ENCODE data around the gene PTPRJ.

PTPRJ gene

GRCh38 chr11:47997063-47998053, 17.0 kb downstream of the PTPRJ start:
- no peak for DNase-seq (ENCODE audit: low read depth)

DNA sequence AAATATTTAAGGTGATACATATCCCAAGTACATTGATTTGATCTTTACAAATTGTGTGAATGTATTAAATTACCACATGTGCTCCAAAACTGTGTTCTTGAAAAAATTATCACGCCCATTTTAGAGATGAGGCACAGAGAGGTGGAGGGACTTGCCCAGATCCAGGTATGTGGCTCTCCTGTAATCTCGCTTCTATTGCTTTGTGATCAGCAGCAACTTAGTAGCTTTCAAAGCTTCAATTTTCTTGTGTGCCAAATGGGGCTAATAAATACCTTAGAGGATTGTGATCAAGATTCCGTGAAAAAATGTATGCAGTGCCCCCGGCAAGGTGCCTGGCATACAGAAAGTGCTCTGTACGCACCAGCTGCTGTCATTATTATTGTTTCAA, 18.0 kb downstream of the PTPRJ start:
- no peak for DNase-seq (ENCODE audit: low read depth)

DNA sequence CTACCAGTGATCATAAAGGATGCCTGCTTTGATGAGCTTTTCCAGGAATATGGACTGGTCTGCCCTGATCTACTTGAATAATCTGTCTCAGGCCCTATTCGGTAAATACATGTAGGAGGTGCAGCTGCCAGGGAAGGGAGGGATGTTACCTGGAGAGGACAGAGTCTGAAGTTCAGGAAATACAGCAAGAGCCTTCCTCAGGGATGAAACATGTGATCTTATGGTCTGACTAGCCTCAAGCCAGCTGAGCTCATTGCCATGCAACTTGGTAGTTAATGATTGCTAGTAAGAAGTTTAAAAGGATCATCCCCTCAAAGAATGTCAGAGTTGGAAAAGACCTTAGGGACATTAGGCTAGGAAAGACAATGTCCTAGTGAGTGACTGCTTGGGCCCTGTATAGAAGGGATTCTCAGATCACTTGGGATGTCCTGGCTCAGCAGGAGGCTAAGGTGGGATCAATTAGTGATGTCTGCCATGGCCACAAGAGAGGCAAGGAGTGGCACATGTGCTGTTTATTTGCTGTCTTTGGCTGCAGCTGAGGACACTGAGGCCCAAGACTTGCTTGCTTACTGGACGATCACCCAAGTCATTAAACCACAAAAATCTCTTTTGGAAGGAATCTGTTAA, 18.5 kb downstream of the PTPRJ start:
- no peak for DNase-seq (ENCODE audit: low read depth)

DNA sequence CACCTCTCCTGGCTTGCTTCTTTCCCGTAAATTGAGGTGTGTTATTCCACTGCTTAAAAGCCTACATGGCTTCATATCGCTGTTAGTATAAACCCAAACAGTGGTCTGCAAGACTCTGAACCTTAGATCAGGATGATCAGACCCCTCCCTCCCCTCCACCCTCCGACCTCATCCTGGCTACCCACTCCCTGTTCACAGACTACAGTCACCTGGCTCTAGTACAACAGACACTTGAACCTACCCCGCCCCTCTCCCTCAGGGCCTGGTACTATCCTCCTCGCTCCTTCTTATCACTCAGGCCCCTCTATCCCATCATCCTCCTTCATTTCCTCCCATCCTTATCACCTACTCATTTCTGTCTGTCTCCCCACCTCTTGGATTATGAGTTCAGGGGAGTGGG, 20.1 kb downstream of the PTPRJ start:
- DNase-seq (ENCODE audit: low read depth) = no peak

DNA sequence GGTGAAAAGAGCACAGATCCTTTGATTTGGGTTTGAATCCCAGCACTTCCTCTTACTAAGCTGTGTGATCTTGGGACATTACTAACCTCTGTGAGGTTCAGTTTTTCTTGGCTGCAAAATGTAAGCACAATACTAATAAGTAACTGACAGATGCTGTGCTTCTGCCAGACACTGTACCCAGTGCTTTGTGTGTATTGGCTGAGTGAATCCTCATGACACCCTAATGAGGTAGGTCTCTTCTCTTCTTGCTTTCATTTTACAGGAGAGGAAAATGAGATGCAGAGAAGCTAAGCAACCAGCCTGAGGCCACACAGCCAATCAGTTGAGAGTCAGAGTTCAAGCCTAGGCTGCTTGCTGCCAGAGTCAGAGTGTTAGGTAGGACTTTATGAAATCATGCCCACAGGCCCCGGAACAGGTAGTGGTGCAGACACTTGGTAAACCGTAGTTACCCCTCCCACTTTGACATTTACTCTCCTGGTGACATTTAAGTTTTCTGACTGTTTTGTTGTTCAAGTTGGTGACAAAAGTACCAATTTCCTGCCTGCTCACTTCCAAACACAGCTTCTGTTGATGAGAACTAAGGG, 21.2 kb downstream of the PTPRJ start:
- no peak for DNase-seq (ENCODE audit: low read depth)

DNA sequence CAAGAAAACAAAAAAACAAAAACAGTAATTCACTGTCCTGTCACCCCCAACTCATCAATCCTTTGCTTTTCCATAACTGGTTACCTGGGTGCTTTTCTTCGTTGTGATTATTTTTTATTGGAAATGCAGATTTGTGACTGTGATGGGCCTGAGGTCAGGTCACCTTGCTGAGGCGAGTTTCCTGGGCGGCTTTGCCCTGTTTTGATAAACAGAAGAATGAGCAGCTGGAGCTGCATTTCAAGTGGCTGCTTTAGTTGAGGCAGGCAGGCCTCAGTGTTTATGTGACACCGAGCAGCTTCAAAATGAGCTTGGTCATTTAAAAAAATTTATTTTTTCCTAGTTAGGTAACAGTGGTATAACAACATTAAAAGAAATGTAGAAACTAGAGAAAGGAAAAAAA, 22.2 kb downstream of the PTPRJ start:
- DNase-seq (ENCODE audit: low read depth) = no peak

GRCh38 chr11:48003926-48004325, 23.6 kb downstream of the PTPRJ start:
- DNase-seq (ENCODE audit: low read depth) = no peak

DNA sequence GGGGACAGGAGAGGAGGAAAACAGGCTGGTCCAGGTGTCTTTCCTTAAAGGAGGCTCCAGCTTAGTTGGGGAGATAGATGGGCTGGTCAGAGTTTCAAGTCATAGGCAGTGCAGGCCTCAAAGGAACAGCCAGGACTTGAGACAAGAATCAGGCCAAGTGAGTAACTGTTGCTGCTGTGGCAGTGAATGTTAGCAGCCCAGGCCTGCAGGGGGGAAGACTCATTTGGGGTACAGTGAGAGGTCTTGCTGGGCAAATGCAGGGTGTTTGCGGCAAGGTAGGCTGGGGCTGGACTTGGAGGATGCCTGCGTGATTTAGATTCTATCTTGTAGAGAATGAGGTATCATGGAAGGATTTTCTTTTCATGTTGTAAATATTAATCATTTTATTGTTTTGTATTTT, 24.1 kb downstream of the PTPRJ start:
- DNase-seq (ENCODE audit: low read depth) = no peak

DNA sequence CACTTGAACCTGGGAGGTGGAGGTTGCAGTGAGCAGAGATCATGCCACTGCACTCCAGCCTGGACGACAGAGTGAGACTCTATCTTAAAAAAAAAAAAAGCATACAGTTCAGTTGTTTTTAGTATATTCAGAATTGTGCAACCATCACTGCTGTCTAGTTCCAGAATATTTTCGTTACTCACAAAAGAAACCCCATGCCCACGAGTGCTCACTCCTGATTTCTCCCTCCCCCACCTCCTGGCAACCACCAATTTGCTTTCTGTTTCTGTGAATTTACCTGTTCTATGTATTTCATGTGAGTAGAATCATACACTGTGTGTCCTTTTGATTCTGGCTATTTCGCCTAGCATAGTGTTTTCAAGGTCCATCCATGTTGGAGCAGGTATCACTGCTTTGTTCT, 24.8 kb downstream of the PTPRJ start:
- DNase-seq (ENCODE audit: low read depth) = no peak

DNA sequence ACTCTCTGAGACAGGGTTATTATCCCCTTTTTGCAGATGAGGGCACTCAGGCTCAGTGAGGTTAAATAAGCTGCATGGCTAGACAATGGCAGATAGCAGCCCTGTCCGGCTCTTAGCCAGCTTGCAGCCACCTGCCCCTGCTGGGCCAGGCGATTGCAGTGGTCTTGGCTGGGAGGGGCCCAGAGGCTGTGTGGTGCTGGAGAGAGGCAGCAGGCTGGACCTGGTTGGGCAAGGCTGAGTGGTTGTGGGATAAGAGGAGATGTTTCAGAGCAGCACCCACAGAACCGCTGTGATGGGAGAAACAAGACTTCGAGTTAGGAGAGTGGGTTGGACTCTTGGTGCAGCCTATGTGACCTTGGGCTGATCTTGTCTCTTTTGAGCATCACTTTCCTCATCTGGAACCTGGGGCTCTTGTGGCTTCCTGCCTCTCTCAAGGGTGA, 25.5 kb downstream of the PTPRJ start:
- no peak for DNase-seq (ENCODE audit: low read depth)

GRCh38 chr11:48006301-48006992, 26.1 kb downstream of the PTPRJ start:
- peak; percentile 44 for DNase-seq (ENCODE audit: low read depth)

GRCh38 chr11:48007677-48008076, 27.3 kb downstream of the PTPRJ start:
- no peak for DNase-seq (ENCODE audit: low read depth)

DNA sequence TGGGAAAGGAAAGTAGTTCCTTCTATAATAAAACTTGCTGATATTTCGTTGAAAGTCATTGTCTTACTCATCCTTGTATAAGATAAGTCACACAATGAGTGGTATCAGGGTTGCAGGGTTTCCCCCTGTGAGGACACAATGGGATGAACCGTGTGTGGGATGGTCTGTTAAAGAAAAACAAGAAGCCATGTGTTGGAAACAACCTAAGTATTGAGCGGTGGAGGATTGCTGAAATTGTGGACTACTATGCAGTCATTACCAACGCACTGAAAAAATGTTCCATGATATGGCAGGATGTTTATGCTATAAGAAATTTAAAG, 28.6 kb downstream of the PTPRJ start:
- no peak for DNase-seq (ENCODE audit: low read depth)

GRCh38 chr11:48011102-48011797, 30.9 kb downstream of the PTPRJ start:
- no peak for DNase-seq (ENCODE audit: low read depth)

DNA sequence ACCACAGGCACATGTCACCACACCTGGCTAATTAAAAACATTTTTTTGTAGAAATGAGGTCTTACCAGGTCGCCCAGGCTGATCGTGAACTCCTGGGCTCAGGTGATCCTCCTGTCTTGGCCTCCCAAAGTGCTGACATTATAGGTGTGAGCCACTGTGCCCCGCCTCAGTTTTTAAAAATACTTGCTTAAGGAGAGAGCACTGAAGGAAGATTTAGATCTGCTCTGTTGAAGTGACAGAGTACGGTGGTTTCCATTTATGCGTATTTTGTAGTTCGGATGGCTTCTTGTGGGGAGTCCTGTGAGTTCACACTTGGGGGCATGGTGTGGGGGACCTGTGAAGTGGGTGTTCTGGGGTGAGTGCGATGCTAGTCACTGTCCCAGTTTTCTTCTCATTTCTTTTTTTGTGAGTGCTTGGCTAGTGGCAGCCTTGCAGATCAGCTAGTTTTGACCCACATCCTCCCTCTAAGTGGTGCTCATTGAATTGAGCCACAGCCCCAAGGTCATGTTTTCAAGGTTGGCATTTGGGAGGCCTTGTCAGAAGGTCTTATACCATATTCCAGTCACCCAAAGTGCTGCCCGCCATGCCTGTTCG, 31.5 kb downstream of the PTPRJ start:
- no peak for DNase-seq (ENCODE audit: low read depth)

GRCh38 chr11:48013269-48013901, 33.0 kb downstream of the PTPRJ start:
- no peak for DNase-seq (ENCODE audit: low read depth)

GRCh38 chr11:48014917-48015316, 34.6 kb downstream of the PTPRJ start:
- no peak for DNase-seq (ENCODE audit: low read depth)

DNA sequence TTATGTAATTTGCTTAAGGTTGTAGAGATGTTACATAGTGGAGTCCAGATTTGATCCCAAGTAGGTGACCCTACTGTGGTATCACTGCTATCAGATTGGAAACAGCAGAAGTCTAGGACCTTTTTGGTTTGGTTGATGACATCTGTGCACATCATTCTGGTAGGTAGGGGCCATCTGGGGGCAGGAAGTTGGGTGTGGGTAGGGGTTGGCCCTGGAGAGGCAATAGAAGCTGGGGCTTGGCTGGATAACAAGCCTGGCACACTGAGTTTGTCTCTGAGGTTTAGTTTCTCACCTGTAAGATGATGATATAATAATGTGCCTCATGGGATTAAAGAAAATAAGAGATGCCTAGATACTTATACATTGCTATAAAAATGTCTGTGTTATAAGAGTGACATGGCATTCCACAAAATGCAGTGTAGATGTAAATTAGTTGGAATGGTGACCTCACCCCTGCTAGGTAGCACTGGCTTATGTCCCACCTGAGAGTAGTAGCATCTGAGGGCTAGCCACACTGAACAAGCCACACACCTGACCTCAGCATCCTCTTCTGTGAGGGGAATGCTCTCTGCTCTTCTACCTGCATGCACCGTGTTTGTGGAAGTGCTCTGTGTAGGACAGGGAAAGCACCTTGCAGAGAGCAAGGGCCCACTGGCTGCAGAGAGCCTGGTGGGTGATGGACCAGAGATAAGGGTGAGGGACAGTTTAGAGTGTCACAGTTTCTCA, 36.9 kb downstream of the PTPRJ start:
- no peak for DNase-seq (ENCODE audit: low read depth)

DNA sequence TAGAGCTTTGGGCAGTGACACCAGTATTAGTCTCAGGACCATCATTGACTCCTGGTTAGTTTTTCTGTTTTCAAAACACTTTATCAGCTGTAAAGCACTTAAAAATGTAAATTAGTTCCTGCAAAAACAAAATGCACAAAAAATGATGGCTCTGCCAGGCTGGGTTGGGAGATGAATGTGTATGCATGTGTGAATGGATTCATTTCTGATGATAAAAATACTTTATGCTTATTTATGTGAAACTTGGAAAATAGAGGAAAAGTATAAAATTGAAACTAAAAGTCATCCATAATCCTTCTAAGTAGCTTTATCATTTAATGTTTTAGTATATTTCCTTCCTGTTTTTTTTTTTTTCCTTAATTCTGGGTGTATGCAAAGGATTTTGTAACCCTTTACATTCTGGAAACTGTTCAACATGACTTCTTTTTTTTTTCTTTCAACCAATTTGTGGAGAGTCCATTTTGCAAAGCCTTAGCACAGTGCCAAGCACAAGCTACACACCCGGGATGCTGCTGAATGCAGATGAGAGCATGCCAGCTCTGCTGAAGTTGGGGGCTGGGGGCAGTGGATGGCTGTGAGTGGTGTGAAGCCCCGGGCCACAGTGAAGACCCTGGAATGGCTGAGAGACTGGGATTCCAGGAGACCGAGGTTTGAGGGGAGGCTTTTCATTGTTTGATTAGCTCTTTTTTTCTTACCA, 37.6 kb downstream of the PTPRJ start:
- no peak for DNase-seq (ENCODE audit: low read depth)

All from GM04504 (cell line).